IMR-90 (cell line): Measurements from ENCODE around the gene SLC40A1. TPM values are rescaled to one million over a fixed set of nuclear protein-coding genes. Genes with fewer than 3 reads are reported as not detected.

Source experiments
- ATAC-seq: fragments of 200-7000 bp; cut with Tn5 transposase; 2 replicates; pipeline ENCODE4 v1.9.1; 2020; ENCODE audit warnings: low read depth, mild to moderate bottlenecking, moderate library complexity
- BruUV-seq: library from RNA; stranded (reverse); fragments of 400-500 nt; replicated peaks from 2 replicates; lab custom pipeline; 2021; lab: Mats Ljungman, UMichigan
- CTCF ChIA-PET: fragments of 300-600 bp; formaldehyde crosslinking; extraction: SDS; loops from one replicate; lab custom pipeline; 2021; ENCODE audit warnings: antibody characterized with exemption; lab: Yijun Ruan, JAX
- POLR2A ChIA-PET: fragments of 300-600 bp; sonication (Branson Sonifier 250); formaldehyde crosslinking; loops from one replicate; lab custom pipeline; 2022; ENCODE audit warnings: antibody characterized with exemption; ENCODE audit not compliant: unreplicated experiment; lab: Charles Lee
- DNase-seq: peaks from one replicate; pipeline ENCODE4 v3.0.0; 2013
- H2AFZ ChIP-seq: replicated peaks from 2 replicates; pipeline ENCODE3; 2013; ENCODE audit warnings: low read length, mild to moderate bottlenecking; ENCODE audit not compliant: poor library complexity
- H2AK5ac ChIP-seq: 2 replicates; pipeline ENCODE4 v1.6.1; 2013; ENCODE audit warnings: low read depth, low read length, inconsistent platforms
- H2AK9ac ChIP-seq: replicated peaks from 2 replicates; pipeline ENCODE3; 2013; ENCODE audit warnings: mild to moderate bottlenecking, low read depth, low read length, moderate library complexity; ENCODE audit not compliant: poor library complexity
- H2BK120ac ChIP-seq: 2 replicates; pipeline ENCODE4 v1.6.1; 2013; ENCODE audit warnings: low read depth, low read length, inconsistent platforms
- H2BK15ac ChIP-seq: 3 replicates; pipeline ENCODE4 v1.6.1; 2013; ENCODE audit warnings: low read depth, low read length, inconsistent platforms
- H2BK20ac ChIP-seq: 2 replicates; pipeline ENCODE4 v1.6.1; 2013; ENCODE audit warnings: low read depth, mild to moderate bottlenecking, inconsistent platforms, low read length, moderate library complexity
- H2BK5ac ChIP-seq: 2 replicates; pipeline ENCODE4 v1.6.1; 2013; ENCODE audit warnings: mild to moderate bottlenecking, low read depth, low read length, inconsistent platforms; ENCODE audit not compliant: poor library complexity, severe bottlenecking
- H3K14ac ChIP-seq: replicated peaks from 2 replicates; pipeline ENCODE4 v1.6.1; 2013; ENCODE audit warnings: low read depth, low read length, inconsistent platforms
- H3K18ac ChIP-seq: 2 replicates; pipeline ENCODE4 v1.6.1; 2013; ENCODE audit warnings: low read depth, low read length, control low read depth
- H3K23ac ChIP-seq: 2 replicates; pipeline ENCODE4 v1.6.1; 2013; ENCODE audit warnings: low read depth, low read length, inconsistent platforms
- H3K27ac ChIP-seq: 2 replicates; pipeline ENCODE4 v1.5.1; 2013; ENCODE audit warnings: mild to moderate bottlenecking, control low read depth, low read length; ENCODE audit not compliant: insufficient read depth
- H3K27me3 ChIP-seq: 2 replicates; pipeline ENCODE4 v1.6.1; 2013; ENCODE audit warnings: low read length; ENCODE audit not compliant: control insufficient read depth, insufficient read depth
- H3K36me3 ChIP-seq: 2 replicates; pipeline ENCODE4 v1.6.1; 2013; ENCODE audit warnings: low read length, mixed read lengths; ENCODE audit not compliant: control insufficient read depth, insufficient read depth
- H3K4ac ChIP-seq: 2 replicates; pipeline ENCODE4 v1.6.1; 2013; ENCODE audit warnings: low read depth, low read length, inconsistent platforms
- H3K4me1 ChIP-seq: 2 replicates; pipeline ENCODE4 v1.6.1; 2013; ENCODE audit warnings: low read length, mixed read lengths; ENCODE audit not compliant: control insufficient read depth, insufficient read depth
- H3K4me2 ChIP-seq: 2 replicates; pipeline ENCODE4 v1.6.1; 2013; ENCODE audit warnings: low read depth, mild to moderate bottlenecking, control low read depth, low read length, moderate library complexity
- H3K4me3 ChIP-seq: 2 replicates; pipeline ENCODE4 v1.5.1; 2013; ENCODE audit warnings: low read depth, mild to moderate bottlenecking, control low read depth, low read length, moderate library complexity; ENCODE audit not compliant: insufficient read depth
- H3K56ac ChIP-seq: 2 replicates; pipeline ENCODE4 v1.6.1; 2013; ENCODE audit warnings: low read length, inconsistent platforms; ENCODE audit not compliant: insufficient read depth; ENCODE audit errors: extremely low read depth
- H3K79me1 ChIP-seq, 2 experiments: 2 replicates each; pipeline ENCODE4 v1.6.1; 2013; ENCODE audit warnings: low read length in 2 of 2, inconsistent platforms in 1 of 2, low read depth in 1 of 2
- H3K9ac ChIP-seq: 2 replicates; pipeline ENCODE4 v1.6.1; 2013; ENCODE audit warnings: low read depth, low read length, control low read depth
- H3K9me1 ChIP-seq: 2 replicates; pipeline ENCODE4 v1.6.1; 2013; ENCODE audit warnings: low read length, inconsistent platforms; ENCODE audit not compliant: insufficient read depth
- H3K9me3 ChIP-seq: 2 replicates; pipeline ENCODE4 v1.6.1; 2013; ENCODE audit warnings: low read length; ENCODE audit not compliant: control insufficient read depth, insufficient read depth
- H4K20me1 ChIP-seq: 2 replicates; pipeline ENCODE4 v1.6.1; 2013; ENCODE audit warnings: low read length, inconsistent platforms; ENCODE audit not compliant: insufficient read depth
- H4K5ac ChIP-seq: 2 replicates; pipeline ENCODE4 v1.6.1; 2013; ENCODE audit warnings: mild to moderate bottlenecking, low read depth, low read length, control low read depth
- H4K8ac ChIP-seq, 2 experiments: 2 replicates each; pipeline ENCODE4 v1.6.1; 2013; ENCODE audit warnings: low read depth in 2 of 2, low read length in 2 of 2, control low read depth in 1 of 2, inconsistent platforms in 1 of 2
- H4K91ac ChIP-seq: 2 replicates; pipeline ENCODE4 v1.6.1; 2013; ENCODE audit warnings: low read depth, low read length, inconsistent platforms; ENCODE audit not compliant: insufficient read depth
- BHLHE40 ChIP-seq: fragments of 150-350 bp; IDR thresholded peaks from 2 replicates; pipeline ENCODE4 v1.6.1; 2016; ENCODE audit warnings: mild to moderate bottlenecking, low read depth, low read length
- CTCF ChIP-seq: conservative IDR thresholded peaks from 2 replicates; pipeline ENCODE4 v1.5.1; 2012; ENCODE audit warnings: mild to moderate bottlenecking, low read depth, low read length, improper control_type of control experiment
- MAFK ChIP-seq: IDR thresholded peaks from 2 replicates; pipeline ENCODE4 v1.6.1; 2012; ENCODE audit warnings: low read depth, low read length, improper control_type of control experiment
- MXI1 ChIP-seq: IDR thresholded peaks from 2 replicates; pipeline ENCODE4 v1.6.1; 2012; ENCODE audit warnings: low read depth, mild to moderate bottlenecking, low read length, moderate library complexity, borderline replicate concordance
- RFX5 ChIP-seq: IDR thresholded peaks from 2 replicates; pipeline ENCODE4 v1.8.0; 2012; ENCODE audit warnings: low read depth, mild to moderate bottlenecking, low read length, moderate library complexity
- WGBS, 2 experiments: methylation state at CpG; one replicate each; pipeline versions ENCODE4 v1.1.5 to v1.1.7; 2013; ENCODE audit warnings: missing lambda C conversion rate in 2 of 2; ENCODE audit not compliant: insufficient read length in 1 of 2; ENCODE audit errors: extremely low coverage in 2 of 2; 5-methylcytosine and 5-hydroxymethylcytosine counted together
- dilution Hi-C: fragments of 300-500 bp; cut with HindIII; formaldehyde crosslinking; loops from one replicate; pipeline ENCODE4 v1.14.3; 2018; ENCODE audit warnings: low sequenced_read_pairs; ENCODE audit not compliant: unreplicated experiment
- in situ Hi-C: fragments of 300-500 bp; cut with MboI; formaldehyde crosslinking; loops from 3 replicates; pipeline ENCODE4 v1.14.3; 2019; ENCODE audit warnings: low sequenced_read_pairs, inconsistent platforms, mixed read lengths
- intact Hi-C: fragments of 100-400 bp; cut with micrococcal nuclease; formaldehyde crosslinking; loops from 2 replicates; pipeline ENCODE4 v1.10.0; 2022
- polyA plus RNA-seq, 3 experiments: library from polyadenylated mRNA; depleted of rRNA; stranded (reverse); fragments of >200 nt; gene quantifications; 2 replicates each; pipeline ENCODE4 v1.2.3, GENCODE V29; 2012; ENCODE audit warnings: low replicate concordance in 1 of 3
- total RNA-seq: library from RNA; depleted of rRNA; stranded (reverse); fragments of >200 nt; gene quantifications from 2 replicates; pipeline ENCODE4 v1.2.3, GENCODE V29; 2012

SLC40A1 gene
- total and polyA plus RNA-seq, 2 of the 4 experiments (the other 2 are of a cell fraction) = 1.5 to 5.0 TPM

- Histone ChIP-seq H3K4me2 (peak overlapping the region; percentile 55), H3K79me1 (no peaks in the 10 kb centered on the region), H3K36me3 (no peaks in the 10 kb centered on the region), H2AK9ac (no peak overlapping the region), H3K56ac (no peak overlapping the region), H2AFZ (no peak overlapping the region), H3K27ac (peak overlapping the region; percentile 71; the same call in 1 of the 2 replicates), H2BK120ac (peak overlapping the region; percentile 35), H3K9ac (peak overlapping the region; percentile 67), H2BK20ac (peak overlapping the region; percentile 71; the same call in 1 of the 2 replicates), H3K9me1 (peaks cover 3% of the 10 kb centered on the region; the same call in 1 of the 2 replicates), H2BK15ac (peak overlapping the region; percentile 30; the same call in 1 of the 3 replicates), H3K4ac (peak overlapping the region; percentile 17), H3K9me3 (no peaks in the 10 kb centered on the region), H3K4me3 (no peak overlapping the region), H3K27me3 (no peaks in the 10 kb centered on the region), H4K91ac (peak overlapping the region; percentile 27; the same call in 1 of the 2 replicates), H4K5ac (peak overlapping the region; percentile 65), H3K4me1 (peaks cover 15% of the 10 kb centered on the region), H4K20me1 (no peaks in the 10 kb centered on the region), H2BK5ac (peak overlapping the region; percentile 93), H3K23ac (peak overlapping the region; percentile 27; the same call in 1 of the 2 replicates), H2AK5ac (no peak overlapping the region; the same call in 1 of the 2 replicates), H3K18ac (peak overlapping the region; percentile 88), H4K8ac (peak overlapping the region in 1 of 2 experiments; percentile 74; a peak in 2 of 4 replicates), H3K14ac (no peak overlapping the region; the same call in 1 of the 2 replicates)
- DNase-seq = peak; percentile 75
- POLR2A ChIA-PET = interaction anchor here (0.7 to 1.2 kb wide), 3 partner anchors 9 to 16 kb away, joined by 3 to 4 read pairs (median 3); no protein-coding TSS in a partner anchor
- TF ChIP-seq CTCF = no peak
- peak; percentile 46; the same call in 1 of the 2 replicates for TF ChIP-seq BHLHE40
- peak; percentile 47; the same call in 1 of the 2 replicates for TF ChIP-seq MXI1
- TF ChIP-seq MAFK = peak; percentile 98
- no peak for TF ChIP-seq RFX5
- dilution Hi-C loops = no loop called here
- no TSS peak for BruUV-seq
- WGBS, 2 experiments = no CpG with 5 or more reads among the region's 2 CpGs
- CTCF ChIA-PET = interaction anchor here (0.6 to 1.3 kb wide), 4 partner anchors 9 to 47 kb away, joined by 3 to 5 read pairs (median 4); partner anchors contain the start of gene ASNSD1
- ATAC-seq = peak; percentile 73
- in situ Hi-C loops = no loop called here
- intact Hi-C loops = loop anchor here (1.0 kb wide), 1 partner anchor 47 kb away; the partner anchor contains the start of gene ASNSD1
Observed at GRCh38 chr2:189613650-189614420, 33.2 kb upstream of the SLC40A1 start.
